ENCODE results near the gene XPNPEP1. TPM values are rescaled to one million over a fixed set of nuclear protein-coding genes. Genes with fewer than 3 reads are reported as not detected.

The XPNPEP1 gene
- polyA plus RNA-seq, 1 donor from 2014 or later, result 96.3 TPM

- Histone ChIP-seq H4K20me1 (ENCODE audit: insufficient read depth) (no peaks in the 10 kb centered on the region), H3K4me2 (ENCODE audit: low read length) (peak overlapping the region; percentile 78), H2AFZ (ENCODE audit: low read depth, low read length) (peak overlapping the region; percentile 51), H3K9ac (ENCODE audit: low read length) (peak overlapping the region; percentile 69), H3K9me3 (ENCODE audit: low read length) (no peaks in the 10 kb centered on the region), H3K79me2 (replicated peaks; ENCODE audit: insufficient read depth, low read length) (no peaks in the 10 kb centered on the region), H3F3A (ENCODE audit: insufficient read depth, low read length, poor library complexity, severe bottlenecking) (no peaks in the 10 kb centered on the region), H3K27me3 (ENCODE audit: insufficient read depth, low read depth, low read length) (no peaks in the 10 kb centered on the region), H3K36me3 (ENCODE audit: insufficient read depth, low read length) (no peaks in the 10 kb centered on the region), H3K9me2 (ENCODE audit: insufficient read depth, low read length) (no peaks in the 10 kb centered on the region), H3K27ac (ENCODE audit: low read length) (no peak overlapping the region), H3K4me3 (ENCODE audit: low read length) (peak overlapping the region; percentile 84)
- TF ChIP-seq RAD21 (conservative IDR thresholded peaks at IDR 0.05) (no peak), TAF1 (IDR thresholded peaks at IDR 0.05; ENCODE audit: low read depth) (no peak), MXI1 (conservative IDR thresholded peaks at IDR 0.05; ENCODE audit: poor library complexity, severe bottlenecking) (no peak), SMC3 (conservative IDR thresholded peaks at IDR 0.05; ENCODE audit: poor library complexity) (no peak), EP300 (conservative IDR thresholded peaks at IDR 0.05; ENCODE audit: poor library complexity, severe bottlenecking) (no peak), EZH2 (IDR thresholded peaks at IDR 0.05; ENCODE audit: borderline replicate concordance, insufficient read depth, low read length, poor library complexity, severe bottlenecking) (no peak), REST (IDR thresholded peaks at IDR 0.05; ENCODE audit: borderline replicate concordance) (no peak), POLR2AphosphoS5 (IDR thresholded peaks at IDR 0.05) (no peak), CTCF (IDR thresholded peaks at IDR 0.05; ENCODE audit: poor library complexity, severe bottlenecking) (no peak)
These were observed 844 bp downstream of the XPNPEP1 start for GRCh38 chr10:109922358-109922975.

GRCh38 chr10:109920016-109920415 is 3.3 kb downstream of the XPNPEP1 start:
- H3K79me2 ChIP-seq (replicated peaks; ENCODE audit: insufficient read depth, low read length), result no peaks in the 10 kb centered on the region
- H3K36me3 ChIP-seq (ENCODE audit: insufficient read depth, low read length), result no peaks in the 10 kb centered on the region
- H2AFZ ChIP-seq (ENCODE audit: low read depth, low read length), result no peak overlapping the region
- no peak overlapping the region for H3K4me3 ChIP-seq (ENCODE audit: low read length)
- no peak overlapping the region for H3K27ac ChIP-seq (ENCODE audit: low read length)
- no peaks in the 10 kb centered on the region for H3K27me3 ChIP-seq (ENCODE audit: insufficient read depth, low read depth, low read length)
- no peaks in the 10 kb centered on the region for H3F3A ChIP-seq (ENCODE audit: insufficient read depth, low read length, poor library complexity, severe bottlenecking)
- no peak overlapping the region for H3K9ac ChIP-seq (ENCODE audit: low read length)
- no peaks in the 10 kb centered on the region for H4K20me1 ChIP-seq (ENCODE audit: insufficient read depth)
- TF ChIP-seq RAD21 (conservative IDR thresholded peaks at IDR 0.05) (no peak), EP300 (conservative IDR thresholded peaks at IDR 0.05; ENCODE audit: poor library complexity, severe bottlenecking) (no peak), CTCF (IDR thresholded peaks at IDR 0.05; ENCODE audit: poor library complexity, severe bottlenecking) (no peak), EZH2 (IDR thresholded peaks at IDR 0.05; ENCODE audit: borderline replicate concordance, insufficient read depth, low read length, poor library complexity, severe bottlenecking) (no peak), SMC3 (conservative IDR thresholded peaks at IDR 0.05; ENCODE audit: poor library complexity) (no peak), POLR2AphosphoS5 (IDR thresholded peaks at IDR 0.05) (no peak), REST (IDR thresholded peaks at IDR 0.05; ENCODE audit: borderline replicate concordance) (no peak), MXI1 (conservative IDR thresholded peaks at IDR 0.05; ENCODE audit: poor library complexity, severe bottlenecking) (no peak), TAF1 (IDR thresholded peaks at IDR 0.05; ENCODE audit: low read depth) (no peak)
- peaks cover 3% of the 10 kb centered on the region for H3K9me3 ChIP-seq (ENCODE audit: low read length)
- H3K4me2 ChIP-seq (ENCODE audit: low read length), result no peak overlapping the region
- no peaks in the 10 kb centered on the region for H3K9me2 ChIP-seq (ENCODE audit: insufficient read depth, low read length)

Measured in neural cell (in vitro differentiated cells).